ENCODE data around the gene RNF11. TPM values are rescaled to one million over a fixed set of nuclear protein-coding genes. Genes with fewer than 3 reads are reported as not detected.

Gene RNF11
- polyA plus RNA-seq, 4 donors = 120 to 152 (median 126) TPM

DNA sequence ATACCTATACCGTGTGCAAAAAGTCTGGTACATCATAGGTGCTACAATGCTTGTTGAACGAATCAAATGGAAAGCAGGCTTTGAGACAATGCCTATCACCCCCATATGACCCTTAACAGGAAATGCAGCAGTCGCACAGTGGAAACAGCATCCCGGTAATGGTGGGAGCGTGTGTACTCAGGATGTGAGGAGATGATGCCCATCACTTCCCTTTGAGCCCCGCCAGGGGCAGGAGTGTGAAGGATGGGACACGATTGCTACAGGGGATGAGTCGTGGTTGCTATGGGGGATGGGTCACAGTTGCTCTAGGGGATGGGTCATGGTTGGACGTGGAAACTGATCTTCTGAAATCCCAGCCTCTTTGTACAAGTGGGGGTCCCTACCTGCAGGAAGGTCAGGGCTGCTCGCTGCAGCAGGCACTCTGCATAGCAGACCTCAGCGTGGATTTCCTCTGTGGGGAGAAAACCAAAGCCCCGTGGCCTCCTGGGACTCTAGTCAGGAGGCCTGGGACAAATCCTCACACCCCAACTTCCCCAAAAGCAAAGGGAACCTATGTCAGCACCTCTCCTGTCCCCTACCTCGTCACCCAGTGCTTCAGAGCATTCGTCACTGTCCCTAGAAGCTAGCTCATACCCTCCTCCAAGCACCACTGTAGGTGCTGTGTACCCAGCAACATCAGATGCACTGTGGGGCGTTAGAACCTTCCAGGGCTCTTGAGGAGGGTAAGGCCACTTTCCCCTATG, 75.0 kb downstream of the RNF11 start:
- no peak for DNase-seq (ENCODE audit: low read depth in 4 of 4, low spot score in 2 of 4)

- no peak for DNase-seq (ENCODE audit: low read depth in 4 of 4, low spot score in 2 of 4)
Observed at GRCh38 chr1:51311826-51312225, 75.8 kb downstream of the RNF11 start.

- DNase-seq (ENCODE audit: low read depth in 4 of 4, low spot score in 2 of 4) = no peak
Observed at GRCh38 chr1:51312718-51313117, 76.6 kb downstream of the RNF11 start.

DNA sequence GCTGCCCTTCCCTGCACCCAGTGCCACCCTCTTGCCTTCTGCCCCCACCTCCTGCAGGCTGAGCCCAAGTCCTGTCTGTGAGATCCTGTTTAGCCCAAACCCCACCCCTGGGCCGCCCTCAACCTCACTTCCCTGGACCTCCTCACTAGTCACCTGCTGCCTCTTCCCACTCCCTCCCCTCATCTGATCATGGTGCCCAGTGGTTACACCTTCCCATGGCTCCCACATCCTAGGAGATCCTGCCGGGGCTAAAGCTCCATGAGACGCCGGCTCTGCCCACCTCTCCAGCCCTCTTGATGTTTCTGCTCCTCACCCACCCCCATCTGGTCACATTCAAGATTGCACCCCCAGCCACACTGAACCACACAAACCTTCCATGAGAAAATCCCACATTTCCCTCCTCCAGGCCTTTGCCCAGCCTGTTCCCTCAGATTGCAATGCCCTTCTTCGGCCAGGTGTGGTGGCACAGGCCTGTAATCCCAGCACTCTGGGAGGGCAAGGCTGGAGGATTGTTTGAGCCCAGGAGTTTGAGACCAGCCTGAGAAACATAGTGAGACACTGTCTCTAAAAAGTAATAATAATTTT, 77.3 kb downstream of the RNF11 start:
- no peak for DNase-seq (ENCODE audit: low read depth in 4 of 4, low spot score in 2 of 4)

DNA sequence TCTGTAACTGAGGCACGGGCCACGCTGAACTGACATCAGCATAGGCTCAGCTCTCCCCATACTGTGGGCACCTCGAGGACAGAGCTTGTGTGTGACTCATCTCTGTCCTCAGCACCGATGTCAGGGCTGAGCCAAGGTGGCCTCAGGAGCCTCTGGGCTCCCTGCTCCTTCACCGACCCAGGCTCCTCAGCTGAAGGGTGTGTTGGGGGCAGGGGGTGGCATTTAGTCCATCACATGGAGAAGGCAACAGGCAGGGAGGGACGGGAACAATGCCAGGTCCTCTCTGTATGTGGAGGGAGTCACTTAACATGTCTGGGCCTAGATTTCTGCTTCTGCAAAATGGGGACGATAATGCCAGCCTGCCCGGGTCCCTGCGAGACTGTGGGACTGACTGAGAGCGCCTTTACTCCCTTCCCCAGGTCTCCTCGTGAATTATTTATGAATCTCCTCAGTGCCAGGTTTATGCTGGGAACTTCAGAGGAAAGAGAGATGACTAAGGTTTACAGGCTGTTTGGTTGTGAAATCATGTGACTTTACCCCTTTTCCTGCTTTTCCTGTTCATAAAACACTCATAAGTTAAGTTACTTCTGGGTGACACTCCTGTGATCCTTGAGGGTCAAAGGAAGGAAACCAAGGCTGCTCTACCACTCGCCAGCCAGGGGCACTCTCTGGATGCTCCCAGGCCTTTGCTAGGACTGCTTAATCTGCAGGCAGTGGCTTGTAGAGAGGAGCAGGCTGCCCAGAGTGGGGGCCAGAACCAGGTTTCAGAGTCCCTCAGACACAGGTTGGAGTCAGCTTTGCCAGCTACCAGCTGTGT, 78.1 kb downstream of the RNF11 start:
- no peak for DNase-seq (ENCODE audit: low read depth in 4 of 4, low spot score in 2 of 4)

DNA sequence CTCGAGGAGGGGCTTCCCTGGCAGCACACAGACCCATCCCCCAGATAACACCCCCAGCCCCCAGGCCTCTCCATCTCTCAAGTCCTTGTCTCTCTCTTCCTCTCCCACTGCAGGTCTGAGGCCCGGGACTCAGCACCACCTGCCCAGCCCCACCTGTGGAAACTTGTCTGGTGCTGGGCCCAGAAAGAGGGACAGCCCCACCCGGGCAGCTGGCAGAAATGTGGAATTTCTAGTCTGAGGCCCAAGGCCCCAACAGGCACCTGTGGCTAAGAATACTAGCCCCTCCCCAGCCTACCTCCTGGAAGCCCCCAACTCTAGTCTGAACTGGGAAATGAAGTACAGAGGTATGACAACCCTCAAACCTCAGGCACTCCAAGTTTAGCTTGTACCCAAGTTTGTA, 78.9 kb downstream of the RNF11 start:
- DNase-seq (ENCODE audit: low read depth in 4 of 4, low spot score in 2 of 4) = no peak

GRCh38 chr1:51316113-51316845, 80.2 kb downstream of the RNF11 start:
- no peak for DNase-seq (ENCODE audit: low read depth in 4 of 4, low spot score in 2 of 4)

GRCh38 chr1:51316846-51317120, 80.7 kb downstream of the RNF11 start:
- no peak for DNase-seq (ENCODE audit: low read depth in 4 of 4, low spot score in 2 of 4)

GRCh38 chr1:51317798-51318197, 81.7 kb downstream of the RNF11 start:
- DNase-seq (ENCODE audit: low read depth in 4 of 4, low spot score in 2 of 4) = no peak

DNA sequence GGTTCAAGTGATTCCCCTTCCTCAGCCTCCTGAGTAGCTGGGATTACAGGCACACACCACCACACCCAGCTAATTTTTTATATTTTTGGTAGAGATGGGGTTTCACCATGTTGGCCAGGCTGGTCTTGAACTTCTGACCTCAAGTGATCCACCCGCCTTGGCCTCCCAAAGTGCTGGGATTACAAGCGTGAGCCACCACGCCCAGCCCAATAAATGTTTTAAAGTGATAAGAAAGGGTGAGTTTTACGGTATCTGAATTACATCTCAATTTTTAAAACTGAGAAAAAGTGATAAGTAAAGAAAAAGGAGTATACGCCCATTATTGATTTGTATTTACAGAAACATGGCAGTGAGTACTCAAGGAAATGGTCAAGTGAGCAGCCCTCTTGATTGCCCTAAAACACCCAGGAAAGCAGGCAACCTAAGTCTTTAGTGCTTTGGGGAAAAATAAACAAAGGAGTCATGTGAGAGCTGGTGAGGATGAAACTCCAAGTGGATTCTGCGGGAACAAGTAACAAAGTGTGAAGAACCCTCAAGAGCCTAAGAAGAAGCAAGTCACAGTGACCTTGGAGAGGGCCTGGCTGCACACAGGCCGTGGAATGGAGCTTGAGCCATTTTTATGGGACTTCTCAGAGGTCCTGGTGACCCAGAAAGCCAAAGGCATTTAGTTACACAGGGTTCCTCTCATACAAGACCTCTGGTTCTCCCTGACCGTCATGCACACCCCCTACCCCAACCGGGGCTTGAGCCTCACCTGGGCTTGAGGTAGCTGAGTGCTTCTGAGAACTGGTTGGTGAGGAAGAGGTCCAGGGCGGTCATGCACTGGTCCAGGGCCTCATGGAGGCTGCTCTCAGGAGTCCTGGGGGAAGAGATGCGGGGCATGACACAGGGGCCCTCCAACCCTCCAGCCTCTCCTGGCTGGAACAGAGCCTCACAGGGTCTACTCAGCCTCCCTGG, 85.2 kb downstream of the RNF11 start:
- DNase-seq (ENCODE audit: low read depth in 4 of 4, low spot score in 2 of 4) = no peak

GRCh38 chr1:51321924-51322280, 85.8 kb downstream of the RNF11 start:
- DNase-seq (ENCODE audit: low read depth in 4 of 4, low spot score in 2 of 4) = no peak

- DNase-seq (ENCODE audit: low read depth in 4 of 4, low spot score in 2 of 4) = no peak
Observed at GRCh38 chr1:51322417-51323101, 86.5 kb downstream of the RNF11 start.

Other genes starting within 250 kb of the RNF11 start
- not detected for gene C1orf185, start 134.0 kb upstream of the RNF11 start, polyA plus RNA-seq (ENCODE audit: insufficient read length in 4 of 4)
- 10 to 100 TPM in 1 of 4 donors, 1 to 10 TPM in 3; 6.7 to 10.2 (median 9.0) TPM for gene TTC39A, start 94.3 kb downstream of the RNF11 start, polyA plus RNA-seq (ENCODE audit: insufficient read length in 4 of 4)